NCI-H69 (cell line): ENCODE measurements around the gene USP21.

Source experiments
- DNase-seq: peaks from one replicate; lab custom pipeline; 2025; lab: John Stamatoyannopoulos, UW

Gene USP21

GRCh38 chr1:161133220-161133740 lies 26.0 kb upstream of the USP21 start:
- peak; percentile 55 for DNase-seq

- DNase-seq: no peak
Observed at GRCh38 chr1:161137881-161138280, 21.4 kb upstream of the USP21 start.

- DNase-seq: no peak
Observed at GRCh38 chr1:161138431-161138830, 20.9 kb upstream of the USP21 start.

GRCh38 chr1:161139766-161140165 lies 19.5 kb upstream of the USP21 start:
- DNase-seq: peak; percentile 56

- DNase-seq: no peak
Observed at GRCh38 chr1:161140755-161141400, 18.4 kb upstream of the USP21 start.

GRCh38 chr1:161145832-161146231 lies 13.5 kb upstream of the USP21 start:
- DNase-seq: no peak

GRCh38 chr1:161153176-161153575 lies 6.1 kb upstream of the USP21 start:
- DNase-seq: peak; percentile 46

GRCh38 chr1:161153682-161154337 lies 5.5 kb upstream of the USP21 start, which contains the start of gene UFC1:
TSS of gene UFC1 (plus strand) at chr1:161153978. CDS start at chr1:161153998, 20 bp downstream.
- peak; percentile 94 for DNase-seq

- no peak for DNase-seq
Observed at GRCh38 chr1:161157867-161158266, 1.4 kb upstream of the USP21 start.

- DNase-seq: no peak
Observed at GRCh38 chr1:161158316-161159010, 837 bp upstream of the USP21 start.

- DNase-seq: no peak
Observed at GRCh38 chr1:161159913-161160243, 578 bp downstream of the USP21 start.

GRCh38 chr1:161160671-161161145 lies 1.4 kb downstream of the USP21 start:
- DNase-seq: no peak

GRCh38 chr1:161161652-161162051 lies 2.4 kb downstream of the USP21 start:
- DNase-seq: no peak

- DNase-seq: no peak
Observed at GRCh38 chr1:161162052-161162451, 2.8 kb downstream of the USP21 start.

- DNase-seq: no peak
Observed at GRCh38 chr1:161162806-161163205, 3.5 kb downstream of the USP21 start.

- no peak for DNase-seq
Observed at GRCh38 chr1:161163793-161164192, 4.5 kb downstream of the USP21 start.

- DNase-seq: no peak
Observed at GRCh38 chr1:161164901-161165610, 5.8 kb downstream of the USP21 start.

GRCh38 chr1:161165742-161166668 lies 6.7 kb downstream of the USP21 start, which contains the start of gene PPOX:
TSS of gene PPOX (plus strand) at chr1:161166426. CDS start at chr1:161166848, 422 bp downstream.
- peak; percentile 99 for DNase-seq

- DNase-seq: peak; percentile 63
Observed at GRCh38 chr1:161166669-161167548, 7.6 kb downstream of the USP21 start.

GRCh38 chr1:161168906-161169305 lies 9.6 kb downstream of the USP21 start:
- no peak for DNase-seq
